GM21786 (cell line): Measurements from ENCODE around the gene RABL3.
A peak's percentile ranks its signal among the peaks of the same experiment; 100 is the strongest.
"Not testable (repeated sequence)": the region's sequence is repeated elsewhere in the genome, so short reads cannot be mapped to it uniquely, and the experiment has no call there.

Source experiments
- ATAC-seq: cut with Tn5 transposase; IDR thresholded peaks from one replicate; pipeline ENCODE4 v1.9.1; 2021; ENCODE audit not compliant: unreplicated experiment

The RABL3 gene

DNA sequence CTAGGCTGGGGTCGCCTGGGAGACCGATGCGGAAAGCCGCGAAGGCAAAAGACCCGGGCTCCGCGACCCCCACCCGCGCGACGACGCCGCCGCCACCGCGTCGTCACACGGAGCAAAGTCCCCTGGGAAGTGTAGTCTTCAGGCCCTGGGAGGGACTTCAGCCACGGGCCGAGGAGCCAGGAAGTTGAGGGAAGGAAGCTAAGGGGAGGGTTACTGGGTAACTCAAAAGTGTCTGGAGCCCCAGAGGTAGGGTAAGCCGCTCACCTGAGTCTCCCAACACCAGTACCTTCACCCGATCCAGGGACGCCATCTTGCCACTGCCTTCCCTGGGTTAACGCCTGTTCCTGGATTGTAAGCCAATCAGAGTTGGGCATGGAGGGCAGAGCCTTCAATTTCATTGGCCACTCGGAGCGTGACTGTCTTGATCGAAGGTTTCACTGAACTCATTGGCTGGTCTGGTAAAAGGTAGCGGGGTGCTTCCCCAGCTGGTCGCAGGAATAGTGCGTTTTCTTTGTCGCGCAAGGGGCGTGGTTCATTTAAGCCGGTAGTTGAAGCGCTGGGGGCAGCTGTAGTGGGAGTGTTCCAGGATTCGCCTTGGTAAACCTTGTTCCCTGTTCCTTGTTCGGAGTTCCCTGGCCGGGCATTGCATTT, at the start of gene RABL3, which contains the start of gene GTF2E1:
Gene RABL3, minus strand, starts transcription at position 319 of the 651 bp plus-strand sequence. Its CDS starts 9 bp downstream, at position 310.
Gene GTF2E1, plus strand, starts transcription at position 547 of the 651 bp plus-strand sequence. CDS start 7,809 bp downstream, outside the sequence.
- ATAC-seq, result peak; percentile 99

DNA sequence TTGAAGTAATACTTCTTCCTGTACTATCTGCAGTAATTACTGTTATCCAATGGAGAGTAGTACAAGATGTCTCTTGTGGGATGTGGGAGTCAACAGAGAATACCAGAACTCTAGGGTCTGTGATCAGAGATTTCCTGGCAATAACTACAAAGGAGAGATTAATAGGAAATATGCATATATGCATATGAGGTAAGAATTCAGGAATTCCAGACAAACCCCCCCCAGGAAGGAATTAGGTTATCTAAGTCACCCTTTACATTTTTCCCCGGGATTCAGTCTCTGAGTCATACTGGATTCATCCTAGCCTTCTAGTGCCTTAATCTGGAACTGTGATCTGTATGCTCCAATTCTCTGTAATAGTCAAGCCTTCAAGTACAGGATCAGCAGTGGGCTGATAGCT, 49.6 kb upstream of the RABL3 start:
- ATAC-seq, result no peak

- ATAC-seq, result no peak
These were observed 48.7 kb upstream of the RABL3 start for GRCh38 chr3:120791010-120791409.

- ATAC-seq, result peak; percentile 58
These were observed 43.5 kb upstream of the RABL3 start for GRCh38 chr3:120785832-120786231.

GRCh38 chr3:120780977-120781376, 38.7 kb upstream of the RABL3 start:
- peak; percentile 94 for ATAC-seq

- no peak for ATAC-seq
These were observed 36.5 kb upstream of the RABL3 start for GRCh38 chr3:120778776-120779175.

DNA sequence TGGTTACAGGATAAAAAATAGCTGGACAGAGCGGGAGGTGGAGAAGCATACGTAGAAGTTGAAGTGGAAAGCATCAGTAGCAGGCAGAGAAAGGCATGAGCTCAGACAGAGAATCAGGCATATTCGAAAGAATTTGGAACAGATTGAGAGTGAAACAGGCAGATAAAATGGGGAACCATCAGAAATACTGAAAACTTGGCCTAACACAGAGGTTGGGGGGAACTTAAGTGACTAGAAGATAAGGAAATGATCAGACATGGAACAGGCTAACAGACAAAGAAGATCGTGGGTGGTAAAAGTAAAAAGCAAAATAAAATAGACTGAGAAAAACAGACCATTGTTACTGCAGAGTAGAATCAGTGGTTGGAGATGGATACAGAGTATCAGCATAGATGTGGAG, 33.1 kb upstream of the RABL3 start:
- no peak for ATAC-seq

DNA sequence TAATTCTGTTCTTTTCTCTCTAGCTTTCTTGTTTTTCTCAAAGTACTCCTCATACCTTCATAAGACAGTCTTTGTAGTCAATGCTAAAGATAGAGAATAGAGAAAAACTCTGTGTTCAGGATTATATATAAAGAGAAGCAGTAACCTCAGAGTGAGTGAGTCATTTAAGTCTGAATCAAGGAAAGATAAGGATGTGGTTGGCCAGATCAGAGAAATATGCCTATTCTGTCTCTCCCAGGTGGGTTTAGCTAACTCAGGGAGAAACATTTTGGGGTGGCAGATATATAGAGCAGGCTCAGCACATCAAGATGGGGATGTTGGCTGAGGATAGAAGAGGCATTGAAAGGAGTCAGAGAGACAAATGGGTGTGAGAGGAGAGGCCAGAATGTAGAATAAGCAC, 31.6 kb upstream of the RABL3 start:
- peak; percentile 85 for ATAC-seq

GRCh38 chr3:120772081-120772480, 29.8 kb upstream of the RABL3 start:
- no peak for ATAC-seq

GRCh38 chr3:120770891-120771290, 28.6 kb upstream of the RABL3 start:
- no peak for ATAC-seq

GRCh38 chr3:120769436-120769835, 27.1 kb upstream of the RABL3 start:
- ATAC-seq, result no peak

GRCh38 chr3:120767106-120767505, 24.8 kb upstream of the RABL3 start:
- no peak for ATAC-seq

DNA sequence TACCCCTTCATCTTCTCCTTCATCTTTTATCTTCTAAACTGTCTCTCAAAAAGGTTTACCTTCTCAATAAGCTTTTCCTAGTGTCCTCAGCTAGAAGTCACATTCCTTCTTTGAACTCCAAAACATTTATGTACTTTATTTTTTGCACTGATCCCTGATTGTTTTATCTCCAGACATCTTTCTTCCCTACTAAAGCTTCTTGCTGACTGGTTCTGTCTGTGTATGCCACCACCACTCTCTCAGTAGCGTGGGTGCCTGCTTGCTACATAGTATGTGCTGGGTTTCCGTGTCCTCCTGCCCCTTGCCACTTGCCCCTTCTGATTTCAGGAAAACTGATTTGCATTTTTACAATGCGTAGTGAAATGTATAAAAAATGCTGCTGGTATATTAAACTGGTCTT, 24.3 kb upstream of the RABL3 start:
- no peak for ATAC-seq

DNA sequence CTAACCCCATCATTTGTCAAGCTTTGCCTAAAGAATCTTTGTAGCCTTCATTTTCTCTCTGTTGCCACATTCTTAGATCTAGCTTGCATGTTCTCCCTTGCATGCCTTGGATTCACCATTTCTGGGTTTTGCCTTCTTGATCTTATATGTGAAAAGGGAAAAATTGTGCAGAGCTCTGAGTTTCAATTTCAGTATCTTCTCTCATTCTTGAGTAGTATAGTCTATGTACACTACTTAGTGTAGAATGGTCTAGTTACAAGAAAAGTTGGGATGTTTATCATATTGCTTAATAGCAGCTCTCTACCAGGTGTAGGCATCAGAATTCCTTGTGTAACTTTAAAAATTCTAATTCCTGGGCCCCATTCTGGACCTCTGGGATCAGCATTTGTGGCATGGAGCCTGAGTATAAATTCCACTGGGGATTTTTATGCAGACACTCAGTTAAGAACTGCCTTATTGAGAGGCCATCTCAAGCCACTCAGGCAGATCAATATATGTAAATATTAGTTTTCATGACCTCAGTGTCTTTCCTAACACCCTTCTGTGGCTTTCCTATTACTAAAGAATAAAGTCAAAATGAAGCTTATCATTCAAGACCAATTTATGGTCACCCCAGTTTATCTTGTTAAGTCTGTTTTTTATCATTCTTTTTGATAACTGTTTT, 23.6 kb upstream of the RABL3 start:
- ATAC-seq, result peak; percentile 60

- no peak for ATAC-seq
These were observed 21.9 kb upstream of the RABL3 start for GRCh38 chr3:120764206-120764605.

- ATAC-seq, result peak; percentile 83
These were observed 21.3 kb upstream of the RABL3 start for GRCh38 chr3:120763601-120764000.

DNA sequence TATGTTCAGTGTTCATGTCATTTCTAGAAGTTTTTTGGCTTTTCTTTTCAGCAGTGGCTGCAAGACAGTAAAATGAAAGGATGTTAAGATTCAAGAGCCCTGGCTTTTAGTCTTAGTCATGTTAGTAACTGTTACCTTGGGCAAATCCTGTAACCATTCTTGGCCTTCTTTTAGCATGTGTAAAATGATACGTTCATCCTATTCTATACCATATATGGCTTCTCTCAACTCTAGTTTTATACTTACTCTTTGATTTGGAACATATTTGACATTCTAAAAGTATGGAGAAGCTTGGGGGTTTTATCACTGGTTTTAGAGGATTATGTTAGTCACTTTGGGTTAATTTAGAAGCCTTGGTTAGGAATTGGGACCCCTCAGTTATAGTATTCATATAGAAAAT, 20.3 kb upstream of the RABL3 start:
- ATAC-seq, result no peak

DNA sequence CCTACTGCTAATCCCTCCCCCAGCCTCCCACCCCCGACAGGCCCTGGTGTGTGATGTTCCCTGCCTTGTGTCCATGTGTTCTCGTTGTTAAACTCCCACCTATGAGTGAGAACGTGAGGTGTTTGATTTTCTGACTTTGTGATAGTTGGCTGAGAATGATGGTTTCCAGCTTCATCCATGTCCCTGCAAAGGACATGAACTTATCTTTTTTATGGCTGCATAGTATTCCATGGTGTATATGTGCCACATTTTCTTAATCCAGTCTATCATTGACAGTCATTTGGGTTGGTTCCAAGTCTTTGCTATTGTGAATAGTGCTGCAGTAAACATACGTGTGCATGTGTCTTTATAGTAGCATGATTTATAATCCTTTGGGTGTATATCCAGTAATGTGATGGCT, 16.2 kb upstream of the RABL3 start:
- not testable (repeated sequence) for ATAC-seq

GRCh38 chr3:120756061-120756460, 13.7 kb upstream of the RABL3 start:
- ATAC-seq, result no peak

DNA sequence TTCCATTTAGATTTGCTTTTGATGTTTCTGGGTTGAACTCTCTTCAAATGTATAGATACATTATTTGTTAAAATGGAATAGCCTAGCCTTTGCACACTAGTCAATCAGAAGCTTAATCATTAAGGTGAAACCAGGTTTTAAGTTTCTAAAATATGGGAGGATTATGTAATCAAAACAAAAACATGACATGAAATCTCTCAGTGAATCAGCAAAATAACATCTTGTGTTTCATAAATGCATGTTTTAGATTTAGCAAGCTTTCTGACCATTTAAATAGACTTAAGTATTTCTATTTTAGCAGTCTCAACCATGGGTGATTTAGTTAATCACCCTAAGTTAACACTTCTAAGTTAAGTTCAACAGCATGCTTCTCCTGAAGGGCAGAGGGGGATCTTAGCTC, 11.5 kb upstream of the RABL3 start:
- no peak for ATAC-seq

DNA sequence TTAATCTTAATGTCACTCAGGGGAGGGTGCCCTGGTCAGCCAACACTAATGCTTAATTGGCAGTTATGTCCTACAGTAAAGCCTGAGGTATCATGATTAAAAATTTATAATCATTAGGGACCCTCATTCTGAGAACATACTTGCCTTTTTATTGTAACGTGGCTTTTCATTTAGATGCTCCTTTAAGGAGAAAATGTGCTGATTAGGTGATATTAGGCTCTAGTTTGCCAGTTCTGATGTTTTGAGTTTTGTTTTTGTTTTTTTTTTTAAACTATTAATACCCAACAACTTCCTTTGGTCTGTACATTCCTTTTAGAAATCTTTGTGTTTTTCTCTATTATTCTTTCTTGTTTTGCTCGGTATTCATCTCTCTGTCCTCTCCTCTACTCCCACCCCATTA, 10.5 kb upstream of the RABL3 start:
- no peak for ATAC-seq

GRCh38 chr3:120752230-120752629, 9.9 kb upstream of the RABL3 start:
- ATAC-seq, result no peak

GRCh38 chr3:120749843-120750242, 7.5 kb upstream of the RABL3 start:
- ATAC-seq, result no peak
